Right lobe of liver (tissue), 6 donors: Measurements from ENCODE around the gene ENOX1. TPM values are rescaled to one million over a fixed set of nuclear protein-coding genes. Genes with fewer than 3 reads are reported as not detected.

Experiments
- ATAC-seq, 4 donors: fragments of 200-7000 bp; cut with Tn5 transposase; one replicate each; pipeline ENCODE4 v1.9.1; 2020; ENCODE audit warnings: mild to moderate bottlenecking in 4 of 4, moderate library complexity in 4 of 4
- DNase-seq, 3 donors: peaks; one replicate each; pipeline ENCODE4 v3.0.0-alpha.2; 2020
- H3K27ac ChIP-seq, 3 donors: fragments of 200-600 bp; one replicate each; pipeline ENCODE4 v1.8.0; 2022
- H3K27me3 ChIP-seq, 2 donors: fragments of 200-600 bp; one replicate each; pipeline ENCODE4 v1.8.0; 2022
- H3K36me3 ChIP-seq, 4 donors: fragments of 200-600 bp; sonication (generic) in 1 of 4; one replicate each; pipeline versions ENCODE4 v1.5.1 to v1.8.0; 2017 to 2022; ENCODE audit warnings: control low read depth in 1 of 4
- H3K4me1 ChIP-seq, 4 donors: fragments of 200-600 bp; sonication (generic) in 1 of 4; one replicate each; pipeline versions ENCODE4 v1.5.1 to v1.8.0; 2017 to 2022; ENCODE audit warnings: control low read depth in 1 of 4
- H3K4me3 ChIP-seq, 3 donors: fragments of 200-600 bp; one replicate each; pipeline ENCODE4 v1.8.0; 2022
- H3K9me3 ChIP-seq, 4 donors: fragments of 200-600 bp; sonication (generic) in 1 of 4; one replicate each; pipeline versions ENCODE4 v1.5.1 to v1.8.0; 2017 to 2022; ENCODE audit warnings: control low read depth in 1 of 4
- POLR2A ChIP-seq: fragments of 450-650 bp; IDR thresholded peaks from one replicate; pipeline ENCODE4 v1.6.1; 2017; ENCODE audit warnings: antibody characterized with exemption, mild to moderate bottlenecking
- WGBS: methylation state at CpG from one replicate; pipeline ENCODE4 v1.1.6; 2018; ENCODE audit warnings: low coverage, low lambda C conversion rate; ENCODE audit not compliant: insufficient coverage; ENCODE audit errors: missing lambda C conversion rate; 5-methylcytosine and 5-hydroxymethylcytosine counted together
- intact Hi-C, 2 donors: fragments of 100-400 bp; cut with DNase I; formaldehyde crosslinking; loops; one replicate each; pipeline versions ENCODE4 v1.11.2 to v1.14.1; 2022
- total RNA-seq, 6 experiments: library from RNA; depleted of rRNA in 2 of 6; stranded (reverse); fragments of >200 nt in 2 of 6; fragmentation: NEBNext Ultra II Directional in 3 of 6; extraction: Animal tissue kit (Norgen Biotek cat#: 25700) in 3 of 6; gene quantifications; one replicate each; pipeline versions ENCODE4 v1.1.0 to v1.2.4, GENCODE V29; 2016 to 2023
- TF ChIP-seq, protein P1 (sequence below), 4 donors: fragments of 200-600 bp in 3 of 4; fragments of 450-650 bp in 1 of 4; IDR thresholded peaks; one replicate each; pipeline versions ENCODE4 v1.5.1 to v1.8.0; 2016 to 2022; ENCODE audit warnings: antibody characterized with exemption in 4 of 4, mild to moderate bottlenecking in 2 of 4
- donor health status: DM: no; HTN: yes; CAD: no.
- donor health status: DM: no; HTN: no; CAD: no.
- donor health status: DM: no; HTN: no; CAD: no.
- donor health status: DM: no; HTN: yes; CAD: no.
- donor health status: DM: no; HTN: yes; CAD: no.

The ENOX1 gene
- total RNA-seq, 6 experiments from 2014 or later: 0.07 to 0.16 TPM; not detected in 4

DNA sequence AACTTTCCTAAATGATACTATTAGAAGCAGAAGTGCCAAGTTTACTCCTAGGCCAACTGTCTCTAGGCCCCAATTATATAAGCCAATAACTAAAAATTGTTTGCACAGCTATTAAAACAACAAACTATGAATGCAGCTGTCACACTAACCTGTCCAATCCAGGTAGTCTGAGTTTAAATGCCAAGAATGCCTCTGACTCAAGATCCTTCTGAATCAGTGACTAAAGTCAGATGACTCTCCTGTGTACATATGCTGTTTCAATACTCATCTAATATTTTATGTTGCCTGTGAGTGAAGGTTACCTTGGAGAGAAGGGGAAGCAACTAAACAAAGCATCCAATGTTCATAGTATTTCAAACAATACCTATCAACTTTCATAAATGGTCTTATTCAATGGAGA lies 257.0 kb downstream of the ENOX1 start:
- ATAC-seq (no peak), DNase-seq (no peak)
- intact Hi-C loops: no loop called here
- Histone ChIP-seq H3K9me3 (no peaks in the 10 kb centered on the region), H3K4me3 (no peak overlapping the region), H3K27ac (no peak overlapping the region), H3K4me1 (no peaks in the 10 kb centered on the region), H3K36me3 (no peaks in the 10 kb centered on the region), H3K27me3 (no peaks in the 10 kb centered on the region)
- TF ChIP-seq POLR2A: no peak
- TF ChIP-seq, protein P1, sequence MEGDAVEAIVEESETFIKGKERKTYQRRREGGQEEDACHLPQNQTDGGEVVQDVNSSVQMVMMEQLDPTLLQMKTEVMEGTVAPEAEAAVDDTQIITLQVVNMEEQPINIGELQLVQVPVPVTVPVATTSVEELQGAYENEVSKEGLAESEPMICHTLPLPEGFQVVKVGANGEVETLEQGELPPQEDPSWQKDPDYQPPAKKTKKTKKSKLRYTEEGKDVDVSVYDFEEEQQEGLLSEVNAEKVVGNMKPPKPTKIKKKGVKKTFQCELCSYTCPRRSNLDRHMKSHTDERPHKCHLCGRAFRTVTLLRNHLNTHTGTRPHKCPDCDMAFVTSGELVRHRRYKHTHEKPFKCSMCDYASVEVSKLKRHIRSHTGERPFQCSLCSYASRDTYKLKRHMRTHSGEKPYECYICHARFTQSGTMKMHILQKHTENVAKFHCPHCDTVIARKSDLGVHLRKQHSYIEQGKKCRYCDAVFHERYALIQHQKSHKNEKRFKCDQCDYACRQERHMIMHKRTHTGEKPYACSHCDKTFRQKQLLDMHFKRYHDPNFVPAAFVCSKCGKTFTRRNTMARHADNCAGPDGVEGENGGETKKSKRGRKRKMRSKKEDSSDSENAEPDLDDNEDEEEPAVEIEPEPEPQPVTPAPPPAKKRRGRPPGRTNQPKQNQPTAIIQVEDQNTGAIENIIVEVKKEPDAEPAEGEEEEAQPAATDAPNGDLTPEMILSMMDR (IDR thresholded peaks at IDR 0.05): no peak

DNA sequence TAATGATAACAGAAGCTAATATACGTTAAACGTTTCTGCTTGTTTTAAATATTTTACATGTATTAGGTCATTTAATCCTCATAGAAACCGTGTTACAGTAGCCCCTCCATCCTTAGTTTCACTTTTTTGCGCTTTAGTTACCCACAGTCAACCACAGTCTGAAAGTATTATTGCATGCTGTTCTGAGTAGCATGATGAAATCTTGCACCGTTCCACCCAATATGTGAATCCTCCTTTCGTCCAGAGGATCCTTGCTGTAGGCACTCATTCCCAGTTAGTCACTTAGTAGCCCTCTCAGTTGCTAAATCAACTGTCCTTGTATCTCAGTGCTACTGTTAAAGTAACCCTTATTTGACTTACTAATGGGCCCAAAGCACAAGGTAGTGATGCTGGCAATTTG lies 257.8 kb downstream of the ENOX1 start:
- Histone ChIP-seq H3K9me3 (no peaks in the 10 kb centered on the region), H3K4me1 (no peaks in the 10 kb centered on the region), H3K27ac (no peak overlapping the region), H3K36me3 (no peaks in the 10 kb centered on the region), H3K4me3 (no peak overlapping the region), H3K27me3 (no peaks in the 10 kb centered on the region)
- no peak for TF ChIP-seq POLR2A
- TF ChIP-seq, protein P1 (IDR thresholded peaks at IDR 0.05): no peak
- no peak for ATAC-seq
- 78% methylated on average over 5 of the region's 6 CpGs for WGBS
- DNase-seq: no peak
- intact Hi-C loops: no loop called here

DNA sequence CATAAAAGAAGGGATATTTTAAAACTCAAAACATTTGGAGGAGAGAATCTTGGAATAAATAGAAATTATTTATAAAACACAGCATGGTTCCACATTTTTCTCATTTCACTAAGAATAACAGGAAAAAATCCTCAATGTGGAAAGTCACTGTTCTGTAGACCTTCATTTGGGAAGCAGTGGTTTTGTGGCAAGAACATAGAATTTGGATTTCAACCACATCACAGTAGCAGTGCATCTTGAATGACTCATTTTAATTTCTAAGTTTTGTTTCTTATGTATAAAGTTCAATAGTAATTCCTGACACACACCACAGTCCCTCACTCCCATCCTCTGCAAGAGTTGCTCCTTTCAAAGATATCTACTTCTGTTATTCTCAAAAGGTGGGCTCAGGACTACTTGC lies 264.0 kb downstream of the ENOX1 start:
- Histone ChIP-seq H3K4me1 (no peaks in the 10 kb centered on the region), H3K27ac (no peak overlapping the region), H3K9me3 (no peaks in the 10 kb centered on the region), H3K36me3 (no peaks in the 10 kb centered on the region), H3K27me3 (no peaks in the 10 kb centered on the region), H3K4me3 (no peak overlapping the region)
- ATAC-seq (no peak), DNase-seq (no peak)
- TF ChIP-seq, protein P1 (IDR thresholded peaks at IDR 0.05): no peak
- no peak for TF ChIP-seq POLR2A
- intact Hi-C loops: no loop called here

DNA sequence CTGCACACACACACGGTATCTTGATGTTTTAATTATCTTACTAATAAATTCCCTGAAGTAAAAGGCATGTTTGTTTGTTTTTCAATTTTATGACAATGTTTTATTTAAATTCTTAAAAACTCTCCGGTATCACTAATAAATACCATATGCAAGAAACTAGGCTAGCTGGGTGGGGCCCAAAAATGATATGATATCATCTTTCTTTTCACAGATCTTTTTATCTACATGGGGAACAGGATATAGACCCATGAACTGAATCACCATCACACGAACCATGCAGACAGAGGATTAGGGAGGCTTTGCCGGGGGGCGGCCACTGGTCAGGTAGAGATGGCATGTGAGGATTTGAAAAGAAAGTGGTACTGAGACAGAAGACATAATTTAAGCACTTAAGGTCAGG lies 266.4 kb downstream of the ENOX1 start:
- no peaks in the 10 kb centered on the region for H3K4me1 ChIP-seq
- intact Hi-C loops: no loop called here
- H3K36me3 ChIP-seq: no peaks in the 10 kb centered on the region
- DNase-seq (no peak), ATAC-seq (no peak)
- H3K27ac ChIP-seq: no peak overlapping the region
- TF ChIP-seq POLR2A: no peak
- no peaks in the 10 kb centered on the region for H3K27me3 ChIP-seq
- no peaks in the 10 kb centered on the region for H3K9me3 ChIP-seq
- 77% methylated on average over 5 of the region's 5 CpGs for WGBS
- no peak overlapping the region for H3K4me3 ChIP-seq

DNA sequence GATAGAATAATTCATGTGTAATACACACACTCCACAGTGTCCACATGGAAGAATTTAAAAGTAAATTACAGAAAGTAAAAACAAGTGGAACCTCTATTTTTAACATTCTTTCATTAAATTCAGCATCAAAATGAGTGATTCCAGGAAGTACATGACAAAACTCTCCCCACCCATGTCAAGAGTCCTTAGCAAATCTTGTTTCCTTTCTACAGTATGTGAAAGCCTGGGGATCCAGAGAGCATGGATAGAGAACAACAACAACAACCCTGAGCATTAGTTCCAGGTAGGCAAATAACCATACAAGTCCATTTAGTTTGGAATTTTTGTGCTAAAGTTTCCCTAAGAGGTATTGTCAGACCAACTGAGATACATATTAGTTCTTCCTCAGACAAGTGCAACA lies 267.9 kb downstream of the ENOX1 start:
- ATAC-seq (no peak), DNase-seq (no peak)
- Histone ChIP-seq H3K4me1 (no peaks in the 10 kb centered on the region), H3K36me3 (no peaks in the 10 kb centered on the region), H3K27me3 (no peaks in the 10 kb centered on the region), H3K27ac (no peak overlapping the region), H3K9me3 (no peaks in the 10 kb centered on the region), H3K4me3 (no peak overlapping the region)
- no peak for TF ChIP-seq POLR2A
- TF ChIP-seq, protein P1 (IDR thresholded peaks at IDR 0.05): no peak
- intact Hi-C loops: no loop called here
